Measurements from ENCODE around the gene H2AZ1. TPM values are rescaled to one million over a fixed set of nuclear protein-coding genes. Genes with fewer than 3 reads are reported as not detected.
"Not testable (repeated sequence)": the region's sequence is repeated elsewhere in the genome, so short reads cannot be mapped to it uniquely, and the experiment has no call there.

Gene H2AZ1
- 100 to 1,000 TPM in 2 of 3 donors, 10 to 100 TPM in 1; 71.6 to 154 (median 144) TPM for polyA plus RNA-seq

DNA sequence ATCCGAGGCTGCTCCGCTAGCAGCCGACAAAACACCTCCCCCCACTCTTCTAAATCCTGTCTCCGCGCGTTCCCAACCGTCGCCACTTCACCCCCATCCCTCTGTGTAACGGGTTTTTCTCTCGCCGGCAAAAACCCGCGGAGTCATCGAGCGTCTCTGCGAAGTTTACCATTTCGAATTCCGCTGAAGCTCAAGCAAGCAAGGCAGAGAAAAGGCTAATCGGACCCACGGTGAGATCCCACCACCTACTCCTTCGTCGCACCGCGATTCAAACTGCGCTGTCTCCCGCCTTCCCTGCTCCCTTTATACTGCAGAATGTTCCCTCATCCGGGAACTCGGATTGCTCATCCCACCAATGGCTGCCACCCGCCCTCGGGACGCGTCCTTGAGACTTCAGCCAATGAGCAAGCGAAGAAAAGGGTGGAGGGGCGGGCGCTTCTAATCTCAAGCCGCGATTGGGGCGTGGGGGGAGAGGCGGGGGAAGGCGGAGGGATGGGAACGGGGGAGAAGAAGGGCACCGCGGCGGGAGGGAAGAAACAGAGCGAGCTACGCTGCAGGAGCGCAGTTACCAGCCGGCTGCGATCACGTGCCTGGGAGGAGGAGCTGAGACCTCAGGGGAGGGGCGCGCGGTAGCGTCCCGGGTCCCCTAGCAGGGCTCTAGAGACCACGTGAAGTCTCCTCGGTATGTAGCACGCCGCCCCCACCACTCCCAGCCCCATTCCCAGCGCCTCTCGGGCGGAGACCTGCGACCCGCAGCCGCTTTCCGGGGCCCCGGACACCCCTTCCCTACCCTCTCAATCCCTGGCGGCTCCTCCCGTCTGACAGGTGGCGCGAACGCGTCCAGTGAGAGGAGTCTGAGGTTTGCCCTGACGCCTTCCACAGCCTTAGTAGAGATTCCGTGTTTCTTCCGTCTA lies at the start of gene H2AZ1:
TSS of gene H2AZ1 (minus strand) at position 277 of the 914 bp plus-strand sequence. CDS start at position 172, 105 bp downstream.
- peak within 1 kb of the TSS; percentile 65 for H3K27ac ChIP-seq (ENCODE audit: low read depth, low read length)
- WGBS, 3 donors: 0 to 1% (median 0%) methylated on average over 63 to 76 of the region's 76 CpGs

DNA sequence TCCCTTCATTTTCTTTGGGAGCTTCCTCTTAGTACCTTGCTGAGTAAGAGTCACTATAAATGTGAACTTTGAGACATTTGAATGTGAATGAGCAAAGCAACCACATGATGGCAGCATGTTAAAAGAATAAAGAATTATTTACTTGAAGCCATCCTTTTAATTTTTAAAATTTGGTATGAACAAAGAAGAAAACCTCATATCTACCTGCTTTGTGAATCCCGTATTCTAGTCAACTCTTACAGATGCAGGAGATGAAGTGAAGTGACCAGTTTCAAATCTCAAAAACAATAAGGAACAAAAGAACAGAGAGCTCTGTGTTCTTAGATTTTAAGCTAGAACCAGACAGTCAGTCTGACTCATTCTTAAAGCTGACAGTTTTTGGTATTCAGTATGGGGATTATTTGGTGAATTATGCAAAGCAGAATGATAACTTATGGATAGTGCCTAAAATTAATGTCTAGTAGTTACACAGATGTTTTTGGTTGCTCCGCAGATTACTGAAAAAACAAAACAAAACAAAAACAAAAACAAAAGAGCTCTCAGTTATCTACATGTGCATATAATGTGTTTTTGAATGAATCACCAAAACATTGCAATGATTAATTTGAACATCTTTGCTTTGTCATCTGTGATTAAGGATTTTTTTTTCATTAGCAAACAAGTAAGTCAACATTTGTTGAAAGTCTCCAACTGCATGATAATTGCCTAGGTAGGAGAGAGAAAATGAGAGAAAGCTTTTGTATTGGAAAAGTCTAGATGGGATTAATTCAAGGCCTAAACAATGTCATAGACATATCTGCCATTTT lies 48.2 kb upstream of the H2AZ1 start:
- 53 to 68% (median 67%) methylated on average over 2 of the region's 2 CpGs for WGBS, 3 donors
- H3K27ac ChIP-seq (ENCODE audit: low read depth, low read length): no peak overlapping the region

DNA sequence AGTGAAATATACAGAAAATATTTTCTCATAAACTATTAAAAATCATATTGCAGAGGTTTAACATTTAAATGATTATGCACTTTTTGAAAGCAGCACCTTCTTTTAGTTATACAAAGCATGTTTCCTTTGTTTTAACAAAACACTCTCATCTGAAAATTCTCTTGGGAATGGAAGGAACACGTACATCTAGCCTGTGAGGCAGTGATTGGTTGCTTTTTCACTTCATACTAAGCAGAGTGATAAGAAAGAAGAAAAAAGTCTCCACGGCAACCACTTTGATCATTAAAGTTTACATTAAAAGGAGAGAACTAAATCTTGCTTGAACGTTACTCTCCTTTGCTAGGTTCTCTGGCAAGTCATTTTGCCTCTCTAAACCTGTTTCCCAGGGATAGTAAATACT lies 41.7 kb upstream of the H2AZ1 start:
- WGBS, 3 donors: 32 to 48% (median 44%) methylated on average over 3 of the region's 3 CpGs
- H3K27ac ChIP-seq (ENCODE audit: low read depth, low read length): no peak overlapping the region

DNA sequence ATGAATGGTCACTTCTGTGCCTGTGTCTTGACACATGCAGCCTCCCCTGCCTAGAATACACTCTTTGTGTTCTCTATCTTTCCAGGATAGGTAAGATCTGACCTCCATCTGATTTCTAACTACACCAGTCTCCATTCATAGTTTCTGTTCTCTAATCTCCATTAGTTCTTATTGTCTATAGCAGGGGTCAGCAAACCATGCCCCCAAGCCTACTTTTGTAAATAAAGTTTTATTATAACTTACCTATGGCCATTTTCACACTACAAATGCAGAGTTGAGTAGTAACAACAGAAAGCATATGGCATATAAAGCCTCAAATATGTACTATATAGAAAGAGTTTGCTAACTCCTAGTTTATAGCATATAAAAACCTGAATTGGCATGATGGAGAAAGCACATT lies 37.6 kb upstream of the H2AZ1 start:
- H3K27ac ChIP-seq (ENCODE audit: low read depth, low read length): no peak overlapping the region

DNA sequence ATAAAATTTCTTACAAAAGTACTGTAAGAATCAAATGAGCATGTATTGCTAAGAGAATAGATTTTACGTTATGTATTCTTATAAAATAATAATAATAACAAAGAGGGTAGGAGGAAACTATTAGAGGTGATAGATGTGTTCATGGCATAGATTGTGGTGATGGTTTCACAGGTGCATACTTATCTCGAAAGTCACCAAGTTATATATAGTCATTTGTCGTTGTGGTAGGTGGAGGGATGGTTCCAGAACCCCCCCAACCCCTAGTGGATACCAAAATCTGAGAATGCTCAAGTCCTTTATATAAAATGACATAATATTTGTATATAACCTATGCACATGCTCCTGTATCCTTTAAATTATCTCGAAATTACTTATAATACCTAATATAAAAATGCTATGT lies 36.7 kb upstream of the H2AZ1 start:
- no peak overlapping the region for H3K27ac ChIP-seq (ENCODE audit: low read depth, low read length)
- WGBS, 3 donors: 82 to 89% (median 87%) methylated on average over 4 of the region's 4 CpGs

DNA sequence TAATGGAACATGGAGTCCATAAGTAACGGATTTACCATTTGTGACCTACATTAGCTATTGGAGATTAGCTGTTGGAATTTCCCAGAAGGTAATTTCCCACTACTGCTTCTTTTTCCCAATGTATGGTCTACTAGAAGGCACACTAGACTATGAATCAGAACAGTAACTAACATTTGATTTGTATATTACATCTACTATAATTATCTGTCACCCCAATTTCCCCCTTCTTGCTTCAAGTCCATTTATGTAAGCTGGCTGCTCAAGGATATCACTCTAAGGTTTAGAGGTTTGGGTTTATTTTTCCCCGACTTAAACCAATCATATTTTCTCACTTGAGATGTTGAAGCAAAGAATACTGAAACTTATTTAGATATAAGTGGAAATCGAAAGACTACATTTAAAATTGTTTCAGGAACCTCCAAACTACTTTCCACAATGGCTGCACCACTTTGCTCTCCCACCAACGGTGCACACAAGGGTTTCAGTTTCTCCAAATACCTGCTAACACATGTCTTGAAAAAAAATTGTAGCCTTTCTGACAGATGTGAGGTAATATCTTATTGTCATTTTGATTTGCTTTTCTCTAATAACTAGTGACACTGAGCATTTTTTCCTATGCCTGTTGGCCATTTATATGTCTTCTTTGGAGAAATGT lies 33.3 kb upstream of the H2AZ1 start:
- WGBS, 3 donors: 79 to 87% (median 81%) methylated on average over 4 of the region's 4 CpGs
- H3K27ac ChIP-seq (ENCODE audit: low read depth, low read length): no peak overlapping the region

DNA sequence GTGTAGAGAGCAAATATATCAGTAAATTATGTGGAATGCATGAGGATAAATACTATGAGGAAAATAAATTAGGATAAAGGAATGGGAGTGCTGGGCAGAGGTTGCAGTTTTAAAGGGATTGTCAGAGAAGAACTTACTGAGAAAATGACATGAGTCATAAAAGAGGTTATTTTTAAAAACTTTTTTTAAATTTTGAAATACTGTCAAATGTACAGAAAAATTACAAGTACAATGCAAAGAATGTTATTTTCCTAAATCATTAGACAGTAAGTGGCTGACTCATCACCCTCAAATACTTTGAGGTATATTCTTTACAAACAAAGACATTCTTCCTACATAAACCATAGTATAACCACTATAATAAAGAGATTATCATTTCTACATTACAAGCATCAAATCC lies 29.8 kb upstream of the H2AZ1 start:
- H3K27ac ChIP-seq (ENCODE audit: low read depth, low read length): no peak overlapping the region

DNA sequence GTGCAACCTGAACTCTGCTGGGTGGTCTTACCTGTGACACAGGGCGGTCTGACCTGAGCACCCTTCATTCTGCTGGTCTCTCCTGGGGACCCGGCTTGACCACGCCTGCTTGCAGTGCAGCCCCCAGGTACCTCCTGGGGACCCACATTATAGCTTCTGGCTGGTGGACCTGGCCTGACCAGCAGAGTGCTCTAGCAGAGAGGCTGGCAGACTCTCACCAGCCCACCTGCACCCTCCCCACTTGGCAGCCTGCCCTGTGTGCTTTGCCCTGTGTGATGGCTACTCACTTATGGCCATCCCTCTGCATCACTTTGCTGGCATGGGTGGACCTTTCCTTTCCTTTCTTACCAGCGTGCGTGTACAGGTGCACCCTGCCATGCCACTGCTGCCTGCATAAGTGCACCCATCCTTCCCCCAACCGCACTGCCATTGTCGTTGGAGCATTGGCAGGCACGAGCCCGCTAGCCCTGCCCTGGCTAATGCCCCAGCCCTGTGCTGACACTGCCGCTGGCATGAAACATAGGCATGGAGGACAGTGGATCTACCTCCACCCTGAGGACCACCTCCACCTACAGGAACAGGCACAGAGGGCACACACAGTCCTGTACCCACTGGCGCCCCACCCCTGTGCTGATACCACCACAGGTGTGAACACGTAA lies 21.5 kb upstream of the H2AZ1 start:
- H3K27ac ChIP-seq (ENCODE audit: low read depth, low read length): no peak overlapping the region
- 94 to 97% (median 95%) methylated on average over 12 of the region's 12 CpGs for WGBS, 3 donors

DNA sequence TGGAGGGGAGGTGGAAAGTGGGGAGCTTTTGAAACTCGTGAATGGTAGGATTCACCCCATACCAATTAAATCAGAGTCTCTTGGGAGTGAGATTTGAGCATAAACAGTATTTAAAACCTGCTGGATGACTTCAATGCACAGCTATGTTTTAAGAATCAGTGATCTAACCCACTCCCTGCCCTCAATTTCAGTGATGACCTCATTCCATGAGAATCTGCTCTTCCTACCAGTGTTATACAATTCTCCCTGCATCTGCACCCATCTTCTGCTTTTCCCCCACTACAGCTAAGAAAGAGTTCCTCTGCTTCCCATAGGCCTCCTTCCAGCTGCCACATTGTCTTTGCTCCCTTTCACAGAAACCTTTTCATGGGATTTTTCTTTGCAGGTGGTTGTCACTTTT lies 18.3 kb upstream of the H2AZ1 start:
- WGBS, 3 donors: 48 to 74% (median 64%) methylated on average over 1 of the region's 1 CpG

DNA sequence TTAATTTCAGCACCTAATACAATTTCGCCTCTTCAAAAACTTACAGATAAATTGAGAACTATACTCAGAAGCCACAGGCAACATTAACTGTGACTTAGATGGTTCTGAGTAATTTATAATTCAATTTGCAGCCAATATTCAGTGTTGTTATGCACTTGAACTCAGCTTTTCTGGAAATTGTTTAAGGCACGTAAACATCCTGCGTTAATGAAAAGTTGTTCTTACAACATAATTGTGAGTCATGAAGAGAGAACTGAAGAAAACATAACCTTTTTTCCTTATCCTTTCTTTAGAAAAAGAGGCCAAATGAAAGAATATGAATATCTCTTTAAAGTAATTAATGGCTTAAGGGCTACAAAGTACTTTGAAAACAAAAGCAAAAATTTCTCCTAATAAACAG lies 16.6 kb upstream of the H2AZ1 start:
- H3K27ac ChIP-seq (ENCODE audit: low read depth, low read length): no peak overlapping the region
- WGBS, 3 donors: 94 to 96% (median 96%) methylated on average over 3 of the region's 3 CpGs

More for the DNA sequence above, 18.3 kb upstream of the H2AZ1 start:
- no peak overlapping the region for H3K27ac ChIP-seq (ENCODE audit: low read depth, low read length)

DNA sequence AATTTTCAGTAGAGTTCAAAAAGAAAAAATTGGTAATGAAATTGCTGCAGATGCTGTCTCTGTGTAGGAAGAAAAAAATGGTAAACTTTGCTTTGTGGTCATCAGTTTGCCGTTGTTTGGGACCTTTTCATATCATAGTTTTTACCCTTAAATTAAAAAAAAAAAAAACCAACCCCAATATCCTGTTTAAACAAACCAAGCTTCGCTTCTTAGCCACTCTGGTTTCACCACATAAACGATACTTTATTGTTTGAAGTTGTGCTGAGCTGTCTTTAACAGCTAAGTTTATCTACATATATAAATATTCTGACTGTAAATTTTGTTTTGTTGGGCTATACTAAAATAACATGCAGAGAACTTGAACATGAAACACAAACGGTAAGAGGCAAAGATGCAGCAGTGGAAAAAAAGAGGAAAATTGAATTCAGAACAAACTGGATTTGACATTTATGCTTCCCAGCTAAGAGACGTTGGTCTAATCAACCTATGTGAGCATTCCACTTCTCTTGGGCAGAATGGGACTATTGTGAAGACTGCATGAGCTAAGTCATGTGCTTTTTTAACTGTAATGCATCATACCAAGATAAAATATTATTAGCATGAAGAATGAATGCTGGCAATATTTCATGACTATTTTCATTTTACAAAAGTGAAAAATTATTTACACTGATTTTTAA lies 15.7 kb upstream of the H2AZ1 start:
- H3K27ac ChIP-seq (ENCODE audit: low read depth, low read length): no peak overlapping the region
- WGBS, 3 donors: 55 to 84% (median 75%) methylated on average over 5 of the region's 5 CpGs

DNA sequence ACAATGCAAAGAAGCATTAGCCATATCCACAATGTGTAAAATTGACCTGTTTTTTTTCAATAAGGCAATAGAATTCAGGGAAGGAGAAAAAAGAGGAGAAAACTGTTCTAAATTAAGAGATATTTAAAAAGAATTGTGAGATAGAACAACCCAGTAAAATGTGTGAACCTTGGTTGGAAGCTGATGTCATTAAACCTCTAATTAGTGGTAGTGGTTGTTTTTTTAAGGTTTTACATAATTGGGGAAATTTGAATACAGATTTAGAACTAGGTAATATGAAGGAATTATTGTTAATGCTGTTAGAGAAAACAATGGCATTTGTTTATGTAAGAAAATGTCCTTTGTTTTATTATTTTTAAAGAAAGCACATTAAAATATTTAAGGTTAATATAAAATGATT lies 15.1 kb upstream of the H2AZ1 start:
- no peak overlapping the region for H3K27ac ChIP-seq (ENCODE audit: low read depth, low read length)

DNA sequence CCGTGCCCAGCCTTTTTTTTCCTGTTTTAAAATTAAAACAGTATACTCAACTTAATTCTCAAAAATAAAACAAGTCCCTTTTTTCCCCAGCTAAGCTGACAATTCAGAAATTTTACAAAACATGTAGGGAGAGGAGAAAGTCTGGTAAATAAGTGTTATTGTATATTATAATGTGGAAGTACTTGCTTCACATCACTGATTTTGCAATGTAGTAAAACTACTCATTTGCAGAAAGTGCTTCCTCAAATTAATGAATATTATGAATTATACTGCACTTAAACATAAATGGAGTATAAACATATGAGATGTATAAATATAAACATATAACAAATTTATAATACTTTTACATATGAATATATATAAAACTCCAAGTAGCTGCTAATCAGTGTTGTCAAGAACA lies 11.6 kb upstream of the H2AZ1 start:
- WGBS, 3 donors: 87 to 97% (median 96%) methylated on average over 1 of the region's 1 CpG
- H3K27ac ChIP-seq (ENCODE audit: low read depth, low read length): no peak overlapping the region

DNA sequence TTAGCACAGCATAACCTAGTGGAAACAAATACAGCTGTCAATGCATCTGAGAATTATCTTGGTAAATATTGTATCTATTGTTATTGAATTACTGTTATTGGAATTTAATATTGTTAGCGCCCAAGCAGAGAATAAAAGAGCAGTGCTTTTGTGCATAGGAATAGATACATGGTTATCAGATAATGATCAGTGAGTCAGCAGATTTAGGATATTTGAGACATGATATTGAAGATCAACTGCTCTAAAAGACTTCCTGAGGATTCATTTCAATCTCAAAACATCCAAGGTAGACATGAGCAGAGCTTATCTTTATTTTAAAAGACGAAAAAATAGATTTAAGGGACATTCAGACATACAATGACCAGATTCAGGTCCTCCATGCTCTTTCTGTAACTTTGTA lies 10.6 kb upstream of the H2AZ1 start:
- WGBS, 3 donors: 87 to 92% (median 89%) methylated on average over 2 of the region's 2 CpGs
- no peak overlapping the region for H3K27ac ChIP-seq (ENCODE audit: low read depth, low read length)

DNA sequence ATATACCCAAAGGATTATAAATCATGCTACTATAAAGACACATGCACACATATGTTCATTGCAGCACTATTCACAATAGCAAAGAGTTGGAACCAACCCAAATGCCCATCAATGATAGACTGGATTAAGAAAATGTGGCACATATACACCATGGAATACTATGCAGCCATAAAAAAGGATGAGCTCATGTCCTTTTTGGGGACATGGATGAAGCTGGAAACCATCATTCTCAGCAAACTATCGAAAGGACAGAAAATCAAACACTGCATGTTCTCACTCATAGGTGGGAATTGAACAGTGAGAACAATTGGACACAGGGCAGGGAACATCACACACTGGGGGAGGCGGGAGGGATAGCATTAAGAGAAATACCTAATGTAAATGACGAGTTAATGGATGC lies 8.1 kb upstream of the H2AZ1 start:
- 90 to 97% (median 97%) methylated on average over 3 of the region's 3 CpGs for WGBS, 3 donors
- H3K27ac ChIP-seq (ENCODE audit: low read depth, low read length): not testable (repeated sequence)

DNA sequence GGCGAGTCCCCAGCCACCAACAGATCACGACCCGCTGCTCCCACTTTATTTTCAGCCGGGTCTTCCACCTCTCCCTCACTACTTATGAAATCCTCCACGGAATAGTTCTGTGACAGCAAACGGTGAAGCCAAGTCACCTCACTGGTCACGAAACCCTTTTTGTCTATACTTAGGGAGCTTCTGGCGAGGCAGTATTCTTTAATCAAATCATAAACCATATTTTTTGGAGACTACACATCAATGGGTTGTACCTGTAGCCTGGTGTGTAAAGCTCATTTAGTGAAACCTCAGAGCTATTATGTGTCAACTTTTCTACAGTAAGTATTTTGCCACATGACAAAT lies 809 bp upstream of the H2AZ1 start:
- 0 to 1% (median 1%) methylated on average over 8 of the region's 8 CpGs for WGBS, 3 donors
- no peak overlapping the region for H3K27ac ChIP-seq (ENCODE audit: low read depth, low read length)

DNA sequence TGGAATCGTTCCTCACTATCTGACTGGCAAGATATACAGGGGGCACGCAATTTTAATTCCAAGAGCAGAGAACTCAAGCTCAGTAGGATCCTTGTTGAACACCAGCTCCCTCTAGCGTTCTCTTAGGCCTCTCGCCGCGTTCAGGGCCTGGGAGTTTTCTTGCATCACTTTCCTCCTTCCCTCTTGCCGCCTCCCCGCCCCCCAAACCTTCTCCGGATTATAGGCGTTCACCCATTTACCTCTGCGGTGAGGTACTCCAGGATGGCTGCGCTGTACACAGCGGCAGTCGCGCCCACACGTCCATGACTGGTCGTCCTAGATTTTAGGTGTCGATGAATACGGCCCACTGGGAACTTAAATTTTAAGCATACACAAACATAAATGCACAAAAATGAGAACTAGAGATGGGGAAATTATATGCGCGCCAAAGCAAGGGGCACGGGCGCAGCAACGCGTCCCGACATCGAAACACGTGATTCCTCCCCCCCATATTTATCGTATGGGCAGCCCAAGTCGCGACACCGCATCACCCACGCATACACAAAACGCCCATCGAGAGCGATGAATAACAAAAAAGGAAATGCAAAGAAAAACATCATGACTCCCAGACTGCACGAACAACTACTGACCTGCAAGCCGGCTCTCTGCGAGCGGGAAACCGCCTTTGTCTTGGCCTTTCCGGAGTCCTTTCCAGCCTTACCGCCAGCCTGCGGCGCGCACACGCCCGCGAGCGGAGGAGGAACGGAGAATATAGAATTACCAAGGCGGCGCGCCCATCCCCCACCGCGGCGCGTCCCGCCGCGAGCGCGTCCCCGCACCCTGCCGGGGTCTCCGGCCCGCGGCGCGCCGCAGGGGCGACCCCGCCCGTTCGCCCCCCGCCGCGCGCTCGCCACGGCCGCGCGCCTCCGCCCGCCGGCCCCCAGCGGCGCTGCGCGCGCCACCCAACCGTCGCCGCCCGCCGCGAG lies 759 bp downstream of the H2AZ1 start:
- 0% methylated on average over 77 to 98 of the region's 98 CpGs for WGBS, 3 donors
- no peak overlapping the region for H3K27ac ChIP-seq (ENCODE audit: low read depth, low read length)

All from adipose tissue (tissue), 3 donors.